HG02571 (cell line): ENCODE measurements around the gene CBX1.
"Not testable (repeated sequence)": the region's sequence is repeated elsewhere in the genome, so short reads cannot be mapped to it uniquely, and the experiment has no call there.

Experiments used
- ATAC-seq: cut with Tn5 transposase; IDR thresholded peaks from one replicate; pipeline ENCODE4 v1.9.1; 2021; ENCODE audit warnings: mild to moderate bottlenecking, moderate library complexity; ENCODE audit not compliant: unreplicated experiment

Gene CBX1

GRCh38 chr17:48074322-48075081 lies 26.8 kb downstream of the CBX1 start:
- no peak for ATAC-seq

GRCh38 chr17:48073566-48074094 lies 27.6 kb downstream of the CBX1 start:
- ATAC-seq, result not testable (repeated sequence)

GRCh38 chr17:48072811-48073210 lies 28.5 kb downstream of the CBX1 start:
- not testable (repeated sequence) for ATAC-seq

- no peak for ATAC-seq
These were observed 29.6 kb downstream of the CBX1 start for GRCh38 chr17:48071654-48072053.

GRCh38 chr17:48070195-48070594 lies 31.1 kb downstream of the CBX1 start:
- no peak for ATAC-seq

GRCh38 chr17:48068491-48068961 lies 32.8 kb downstream of the CBX1 start:
- no peak for ATAC-seq

GRCh38 chr17:48067808-48068207 lies 33.5 kb downstream of the CBX1 start:
- ATAC-seq, result not testable (repeated sequence)

- no peak for ATAC-seq
These were observed 34.0 kb downstream of the CBX1 start for GRCh38 chr17:48067245-48067644.

GRCh38 chr17:48066656-48067055 lies 34.6 kb downstream of the CBX1 start:
- ATAC-seq, result no peak

GRCh38 chr17:48066192-48066591 lies 35.1 kb downstream of the CBX1 start:
- no peak for ATAC-seq

GRCh38 chr17:48064638-48065037 lies 36.6 kb downstream of the CBX1 start:
- no peak for ATAC-seq

GRCh38 chr17:48062273-48062672 lies 39.0 kb downstream of the CBX1 start:
- no peak for ATAC-seq

GRCh38 chr17:48060249-48060648 lies 41.0 kb downstream of the CBX1 start:
- ATAC-seq, result no peak

GRCh38 chr17:48059125-48059668 lies 42.1 kb downstream of the CBX1 start:
- no peak for ATAC-seq

- no peak for ATAC-seq
These were observed 42.7 kb downstream of the CBX1 start for GRCh38 chr17:48058393-48059124.

- no peak for ATAC-seq
These were observed 43.7 kb downstream of the CBX1 start for GRCh38 chr17:48057626-48058025.

- no peak for ATAC-seq
These were observed 44.4 kb downstream of the CBX1 start for GRCh38 chr17:48056879-48057278.

GRCh38 chr17:48056246-48056745 lies 45.0 kb downstream of the CBX1 start:
- no peak for ATAC-seq

- ATAC-seq, result no peak
These were observed 45.6 kb downstream of the CBX1 start for GRCh38 chr17:48055531-48056245.

- no peak for ATAC-seq
These were observed 46.8 kb downstream of the CBX1 start for GRCh38 chr17:48054238-48055185.
